Activated T-cell treated with anti-CD3 and anti-CD28 coated beads for 4 hours (primary cell): ENCODE data around the gene LRRC19.
A peak's percentile ranks its signal among the peaks of the same experiment; 100 is the strongest.

Source experiments
- DNase-seq: peaks from one replicate; pipeline ENCODE4 v3.0.0-alpha.2; 2020

The LRRC19 gene

DNA sequence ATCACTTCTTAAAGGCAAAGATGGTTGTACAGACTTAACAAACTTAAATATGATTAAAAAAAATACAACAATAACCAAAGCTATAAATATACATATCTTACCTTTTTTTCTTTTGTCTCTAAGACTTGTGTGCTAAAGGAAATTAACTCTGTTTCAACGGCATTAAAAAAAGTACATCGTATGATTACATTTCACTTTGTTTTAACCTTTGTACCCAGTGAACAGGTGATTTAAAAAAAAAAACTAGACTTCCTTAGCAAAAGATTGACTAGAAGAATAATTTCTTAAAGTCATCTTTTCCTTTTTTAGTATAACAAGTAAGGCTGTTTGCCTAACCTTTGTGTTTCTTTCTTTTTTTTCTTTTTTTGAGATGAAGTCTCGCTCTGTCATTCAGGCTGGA is at the start of gene LRRC19:
Gene LRRC19, minus strand, starts transcription at position 182 of the 400 bp plus-strand sequence. CDS start 5,978 bp downstream, outside the sequence.
- DNase-seq: no peak

GRCh38 chr9:27054841-27055240 is 49.4 kb upstream of the LRRC19 start:
- DNase-seq: no peak

DNA sequence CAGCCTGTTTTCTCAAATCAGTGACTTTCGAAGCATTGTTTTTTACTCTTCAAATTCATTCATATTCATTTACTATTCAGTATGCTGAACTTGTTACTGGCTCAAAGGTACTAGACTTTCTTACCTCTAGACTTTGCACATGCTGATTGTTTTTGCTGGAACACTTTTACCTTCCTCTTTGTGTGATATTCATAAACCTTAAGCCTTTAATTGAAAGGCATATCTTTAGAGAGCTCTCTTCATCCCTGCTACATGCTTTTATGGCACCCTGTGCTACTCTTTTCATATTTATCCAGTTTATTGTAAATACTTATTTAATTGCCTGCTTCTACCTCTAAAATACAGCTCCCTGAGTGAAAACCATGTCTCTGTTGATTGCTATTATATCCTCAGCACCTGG is 48.7 kb upstream of the LRRC19 start:
- DNase-seq: no peak

- no peak for DNase-seq
These were observed 48.0 kb upstream of the LRRC19 start for GRCh38 chr9:27053369-27054022.

DNA sequence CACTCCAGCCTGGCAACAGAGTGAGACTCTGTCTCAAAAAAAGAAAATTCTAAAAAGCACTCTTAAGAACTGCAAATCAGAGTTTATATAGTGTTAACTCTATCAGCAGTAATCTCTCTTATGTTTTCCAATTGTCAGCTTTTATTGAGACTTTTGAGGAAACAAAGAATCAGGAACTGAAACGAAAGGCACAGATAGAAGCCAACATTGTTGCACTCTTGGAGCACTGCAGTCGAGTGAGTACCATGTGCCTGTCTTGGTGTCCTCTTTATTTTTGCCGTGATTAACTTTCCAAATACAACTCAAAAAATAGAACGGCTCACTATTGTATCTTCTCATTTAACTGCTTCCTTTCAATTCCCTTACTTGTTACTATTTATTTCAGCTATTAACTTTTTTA is 41.7 kb upstream of the LRRC19 start:
- no peak for DNase-seq

- no peak for DNase-seq
These were observed 37.7 kb upstream of the LRRC19 start for GRCh38 chr9:27043176-27043575.

GRCh38 chr9:27042476-27042875 is 37.0 kb upstream of the LRRC19 start:
- DNase-seq: no peak

- DNase-seq: no peak
These were observed 36.3 kb upstream of the LRRC19 start for GRCh38 chr9:27041746-27042145.

DNA sequence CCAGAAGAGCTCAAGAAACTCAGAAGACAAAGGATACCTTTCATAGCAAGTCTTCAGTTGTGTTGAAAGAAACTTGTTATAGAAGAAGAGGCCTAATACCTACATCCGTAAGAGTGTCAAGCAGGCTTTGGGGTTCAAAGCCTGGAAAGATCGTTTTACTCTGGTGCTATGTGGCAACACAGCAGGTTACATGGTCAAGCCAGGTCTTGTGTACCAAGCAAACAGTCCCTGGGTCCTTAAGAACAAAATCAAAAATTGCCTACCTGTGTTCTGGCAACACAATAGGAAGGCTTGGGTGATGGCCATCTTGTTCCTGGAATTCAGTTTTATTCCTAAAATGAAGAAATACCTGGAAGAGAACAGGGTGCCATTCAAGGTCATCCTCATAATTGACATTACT is 32.0 kb upstream of the LRRC19 start:
- no peak for DNase-seq

DNA sequence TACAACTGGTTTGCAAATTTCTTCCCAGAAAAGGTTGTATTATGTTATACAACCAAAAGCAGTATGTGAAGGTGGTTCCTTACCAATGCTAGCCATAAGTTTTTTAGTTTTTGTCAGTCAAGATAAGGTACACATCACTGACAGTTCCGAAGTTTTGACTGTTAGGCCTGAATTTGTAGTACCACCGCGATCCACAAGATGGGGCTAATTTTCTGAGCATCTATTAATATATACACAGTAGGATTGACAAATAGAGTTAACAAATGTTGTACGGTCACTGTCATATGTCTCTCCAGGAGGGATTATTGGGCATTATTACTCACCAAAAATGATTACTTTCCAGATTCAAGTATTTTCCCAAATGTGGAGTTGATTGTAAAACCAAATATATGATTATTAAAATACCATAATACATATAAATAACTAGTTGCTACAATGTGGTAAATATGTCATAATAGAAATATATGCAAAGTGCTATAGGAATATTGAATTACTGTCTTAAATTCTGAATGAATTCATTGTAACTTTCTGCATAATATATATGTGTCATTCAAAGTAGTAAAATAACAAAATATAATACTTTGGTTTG is 28.4 kb upstream of the LRRC19 start:
- DNase-seq: peak; percentile 39

- no peak for DNase-seq
These were observed 23.7 kb upstream of the LRRC19 start for GRCh38 chr9:27029186-27029585.

- DNase-seq: no peak
These were observed 17.4 kb upstream of the LRRC19 start for GRCh38 chr9:27022920-27023319.

DNA sequence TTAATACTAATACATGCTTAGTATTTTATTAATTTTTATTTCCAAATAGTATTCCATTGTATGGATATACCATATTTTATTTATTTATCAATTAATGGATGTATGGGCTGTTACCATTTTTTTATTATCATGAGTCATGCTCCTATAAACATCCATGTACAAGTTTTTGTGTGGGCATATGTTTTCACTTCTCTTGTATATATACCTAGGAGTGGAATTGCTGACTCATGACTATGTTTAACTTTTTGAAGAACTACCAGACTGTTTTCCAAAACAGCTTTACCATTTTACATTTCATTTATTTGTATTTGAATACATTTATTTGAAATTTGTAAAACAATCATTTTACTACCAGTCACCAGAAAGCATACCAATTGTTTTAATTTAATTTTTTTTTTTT is 14.1 kb upstream of the LRRC19 start:
- no peak for DNase-seq

GRCh38 chr9:27003426-27004077 is 1.9 kb downstream of the LRRC19 start:
- no peak for DNase-seq

GRCh38 chr9:26995810-26996209 is 9.7 kb downstream of the LRRC19 start:
- DNase-seq: no peak

- DNase-seq: no peak
These were observed 22.1 kb downstream of the LRRC19 start for GRCh38 chr9:26983340-26983739.

GRCh38 chr9:26975728-26976707 is 29.5 kb downstream of the LRRC19 start:
- DNase-seq: no peak

- DNase-seq: no peak
These were observed 30.5 kb downstream of the LRRC19 start for GRCh38 chr9:26974927-26975326.

DNA sequence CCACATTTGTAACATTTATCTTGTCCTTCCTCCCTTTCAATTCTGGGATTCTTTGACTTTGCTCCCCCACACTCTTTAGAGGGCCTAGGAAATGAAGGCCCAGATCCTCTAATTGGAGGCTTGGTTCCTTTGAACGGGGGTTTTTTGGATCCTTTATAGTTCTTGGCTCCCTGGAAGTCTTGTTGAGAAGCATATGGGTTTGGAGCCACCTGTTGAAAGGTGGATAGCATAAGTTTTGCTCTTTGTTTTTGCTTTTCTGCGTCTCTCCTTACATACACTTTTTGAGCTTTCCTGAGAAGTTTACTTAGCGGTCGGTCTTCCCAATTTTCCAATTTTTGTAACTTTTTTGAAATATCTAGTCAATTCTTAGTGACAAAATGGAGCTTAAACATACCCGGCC is 31.5 kb downstream of the LRRC19 start:
- no peak for DNase-seq

- DNase-seq: no peak
These were observed 33.8 kb downstream of the LRRC19 start for GRCh38 chr9:26971721-26972120.

- no peak for DNase-seq
These were observed 48.6 kb downstream of the LRRC19 start for GRCh38 chr9:26956860-26957233.

DNA sequence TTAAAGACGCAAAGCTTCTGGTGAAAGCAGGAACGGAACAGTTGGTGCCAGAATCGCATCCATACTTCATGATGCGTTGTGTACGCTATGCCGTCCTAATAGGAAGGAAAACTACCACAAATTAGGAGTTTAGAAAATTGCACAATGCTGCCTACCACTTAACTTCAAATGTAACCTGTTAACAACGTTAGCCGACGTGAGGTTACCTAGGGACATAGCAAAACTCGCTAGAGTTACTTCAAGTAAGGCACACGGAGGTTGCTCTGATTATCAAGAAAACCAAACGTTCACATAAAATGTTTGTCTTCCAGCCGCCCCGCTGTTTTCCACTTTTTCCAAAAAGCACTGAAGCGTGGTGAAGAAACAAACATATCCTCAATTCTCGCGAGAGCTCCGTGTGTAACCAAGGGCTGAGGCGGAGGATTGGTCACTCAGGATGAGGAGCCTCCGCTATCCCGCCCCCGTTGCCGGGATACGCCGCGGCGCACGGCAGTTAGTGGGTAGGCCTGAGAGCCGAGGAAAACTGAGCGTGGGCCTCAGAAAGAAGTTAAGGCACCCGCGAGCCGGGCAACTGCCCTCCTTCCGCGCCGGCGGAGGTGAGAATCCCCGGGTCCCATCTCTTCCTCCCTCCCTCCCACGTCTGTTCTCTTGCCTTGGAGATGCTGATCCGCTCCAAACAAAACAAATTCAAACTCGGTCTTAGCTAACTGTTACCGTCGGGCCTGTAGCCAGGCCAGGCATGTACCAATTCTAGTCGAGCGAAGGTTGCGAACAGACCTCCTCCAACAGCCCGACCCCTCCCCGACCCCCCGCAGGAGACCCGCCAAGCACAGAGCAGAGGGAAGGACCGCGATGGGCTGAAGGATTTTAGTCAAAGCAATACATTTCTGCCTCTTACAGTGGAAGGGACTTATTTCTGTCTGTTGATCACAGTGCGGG is 49.3 kb downstream of the LRRC19 start, which contains the start of gene IFT74:
Gene IFT74, plus strand, starts transcription at position 492 of the 939 bp plus-strand sequence. CDS start 5,556 bp downstream, outside the sequence.
- DNase-seq: peak; percentile 86
